GM23338 (cell line): ENCODE measurements around the gene GLB1L3.

Experiments
- CREB1 ChIP-seq: fragments of 250-450 bp; sonication (Bioruptor Pico); IDR thresholded peaks from 2 replicates; pipeline ENCODE4 v1.5.0; 2020; ENCODE audit warnings: low read depth, mild to moderate bottlenecking, moderate library complexity
- EZH2 ChIP-seq: fragments of 200-600 bp; sonication (generic); IDR thresholded peaks from one replicate; pipeline ENCODE4 v1.8.0; 2017; ENCODE audit warnings: antibody characterized with exemption, mild to moderate bottlenecking, low read depth; ENCODE audit not compliant: unreplicated experiment
- EZH2phosphoT487 ChIP-seq: fragments of 200-600 bp; sonication (generic); IDR thresholded peaks from one replicate; pipeline ENCODE4 v1.8.1; 2018; ENCODE audit warnings: antibody characterized with exemption; ENCODE audit not compliant: unreplicated experiment
- JUNB ChIP-seq: IDR thresholded peaks from one replicate; pipeline ENCODE4 v1.6.1; 2016; ENCODE audit warnings: antibody characterized with exemption; ENCODE audit not compliant: unreplicated experiment
- POLR2AphosphoS5 ChIP-seq: IDR thresholded peaks from 2 replicates; pipeline ENCODE4 v1.6.1; 2016; ENCODE audit warnings: antibody characterized with exemption, low read depth
- STAT1 ChIP-seq: IDR thresholded peaks from one replicate; pipeline ENCODE4 v1.6.1; 2016; ENCODE audit warnings: antibody characterized with exemption; ENCODE audit not compliant: unreplicated experiment
- ZNF331 ChIP-seq: fragments of 250-450 bp; sonication (Bioruptor Pico); IDR thresholded peaks from 2 replicates; pipeline ENCODE4 v1.5.0; 2020; ENCODE audit warnings: low read depth, mild to moderate bottlenecking, moderate library complexity
- TF ChIP-seq, protein P1 (sequence below), 2 experiments: fragments of 200-600 bp in 1 of 2; sonication (generic) in 1 of 2; conservative IDR thresholded peaks; 2 replicates each; pipeline versions ENCODE4 v1.5.1 to v1.6.1; 2016 to 2017; ENCODE audit warnings: antibody characterized with exemption in 2 of 2, low read depth in 2 of 2, mild to moderate bottlenecking in 2 of 2, moderate library complexity in 1 of 2
- TF ChIP-seq, protein P2 (sequence below): IDR thresholded peaks from one replicate; pipeline ENCODE4 v1.6.1; 2018; ENCODE audit warnings: antibody characterized with exemption; ENCODE audit not compliant: unreplicated experiment
- TF ChIP-seq, protein P3 (sequence below): IDR thresholded peaks from 2 replicates; pipeline ENCODE4 v1.6.1; 2016; ENCODE audit warnings: antibody characterized with exemption

DNA sequence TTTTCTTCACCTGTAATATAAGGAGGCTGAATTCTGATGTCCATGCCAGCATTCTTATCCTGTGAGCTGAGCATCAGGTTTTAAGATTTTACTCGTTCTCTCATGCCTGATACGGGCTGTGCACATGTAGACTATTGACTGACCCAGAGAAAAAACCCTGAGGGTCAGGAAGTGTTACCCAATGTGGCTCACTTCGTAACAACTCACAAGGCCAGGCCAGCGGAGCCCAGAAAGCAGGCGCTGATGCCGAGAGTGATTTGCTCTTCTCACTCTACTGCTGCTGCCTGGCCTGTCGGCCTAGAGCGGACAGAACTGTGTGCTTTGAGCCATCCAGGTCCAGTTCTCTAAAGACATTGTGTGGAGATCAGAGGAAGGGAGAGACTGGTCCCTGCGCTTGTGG, 33.8 kb upstream of the GLB1L3 start:
- TF ChIP-seq, protein P1, sequence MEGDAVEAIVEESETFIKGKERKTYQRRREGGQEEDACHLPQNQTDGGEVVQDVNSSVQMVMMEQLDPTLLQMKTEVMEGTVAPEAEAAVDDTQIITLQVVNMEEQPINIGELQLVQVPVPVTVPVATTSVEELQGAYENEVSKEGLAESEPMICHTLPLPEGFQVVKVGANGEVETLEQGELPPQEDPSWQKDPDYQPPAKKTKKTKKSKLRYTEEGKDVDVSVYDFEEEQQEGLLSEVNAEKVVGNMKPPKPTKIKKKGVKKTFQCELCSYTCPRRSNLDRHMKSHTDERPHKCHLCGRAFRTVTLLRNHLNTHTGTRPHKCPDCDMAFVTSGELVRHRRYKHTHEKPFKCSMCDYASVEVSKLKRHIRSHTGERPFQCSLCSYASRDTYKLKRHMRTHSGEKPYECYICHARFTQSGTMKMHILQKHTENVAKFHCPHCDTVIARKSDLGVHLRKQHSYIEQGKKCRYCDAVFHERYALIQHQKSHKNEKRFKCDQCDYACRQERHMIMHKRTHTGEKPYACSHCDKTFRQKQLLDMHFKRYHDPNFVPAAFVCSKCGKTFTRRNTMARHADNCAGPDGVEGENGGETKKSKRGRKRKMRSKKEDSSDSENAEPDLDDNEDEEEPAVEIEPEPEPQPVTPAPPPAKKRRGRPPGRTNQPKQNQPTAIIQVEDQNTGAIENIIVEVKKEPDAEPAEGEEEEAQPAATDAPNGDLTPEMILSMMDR (conservative IDR thresholded peaks at IDR 0.05; ENCODE audit: low read depth in 2 of 2) = no peak
- TF ChIP-seq POLR2AphosphoS5 (no peak), EZH2 (no peak), JUNB (no peak), ZNF331 (CRISPR knock-in tag) (no peak), STAT1 (no peak), CREB1 (CRISPR knock-in tag) (no peak), EZH2phosphoT487 (no peak)
- TF ChIP-seq, protein P2, sequence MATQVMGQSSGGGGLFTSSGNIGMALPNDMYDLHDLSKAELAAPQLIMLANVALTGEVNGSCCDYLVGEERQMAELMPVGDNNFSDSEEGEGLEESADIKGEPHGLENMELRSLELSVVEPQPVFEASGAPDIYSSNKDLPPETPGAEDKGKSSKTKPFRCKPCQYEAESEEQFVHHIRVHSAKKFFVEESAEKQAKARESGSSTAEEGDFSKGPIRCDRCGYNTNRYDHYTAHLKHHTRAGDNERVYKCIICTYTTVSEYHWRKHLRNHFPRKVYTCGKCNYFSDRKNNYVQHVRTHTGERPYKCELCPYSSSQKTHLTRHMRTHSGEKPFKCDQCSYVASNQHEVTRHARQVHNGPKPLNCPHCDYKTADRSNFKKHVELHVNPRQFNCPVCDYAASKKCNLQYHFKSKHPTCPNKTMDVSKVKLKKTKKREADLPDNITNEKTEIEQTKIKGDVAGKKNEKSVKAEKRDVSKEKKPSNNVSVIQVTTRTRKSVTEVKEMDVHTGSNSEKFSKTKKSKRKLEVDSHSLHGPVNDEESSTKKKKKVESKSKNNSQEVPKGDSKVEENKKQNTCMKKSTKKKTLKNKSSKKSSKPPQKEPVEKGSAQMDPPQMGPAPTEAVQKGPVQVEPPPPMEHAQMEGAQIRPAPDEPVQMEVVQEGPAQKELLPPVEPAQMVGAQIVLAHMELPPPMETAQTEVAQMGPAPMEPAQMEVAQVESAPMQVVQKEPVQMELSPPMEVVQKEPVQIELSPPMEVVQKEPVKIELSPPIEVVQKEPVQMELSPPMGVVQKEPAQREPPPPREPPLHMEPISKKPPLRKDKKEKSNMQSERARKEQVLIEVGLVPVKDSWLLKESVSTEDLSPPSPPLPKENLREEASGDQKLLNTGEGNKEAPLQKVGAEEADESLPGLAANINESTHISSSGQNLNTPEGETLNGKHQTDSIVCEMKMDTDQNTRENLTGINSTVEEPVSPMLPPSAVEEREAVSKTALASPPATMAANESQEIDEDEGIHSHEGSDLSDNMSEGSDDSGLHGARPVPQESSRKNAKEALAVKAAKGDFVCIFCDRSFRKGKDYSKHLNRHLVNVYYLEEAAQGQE = no peak
- TF ChIP-seq, protein P3, sequence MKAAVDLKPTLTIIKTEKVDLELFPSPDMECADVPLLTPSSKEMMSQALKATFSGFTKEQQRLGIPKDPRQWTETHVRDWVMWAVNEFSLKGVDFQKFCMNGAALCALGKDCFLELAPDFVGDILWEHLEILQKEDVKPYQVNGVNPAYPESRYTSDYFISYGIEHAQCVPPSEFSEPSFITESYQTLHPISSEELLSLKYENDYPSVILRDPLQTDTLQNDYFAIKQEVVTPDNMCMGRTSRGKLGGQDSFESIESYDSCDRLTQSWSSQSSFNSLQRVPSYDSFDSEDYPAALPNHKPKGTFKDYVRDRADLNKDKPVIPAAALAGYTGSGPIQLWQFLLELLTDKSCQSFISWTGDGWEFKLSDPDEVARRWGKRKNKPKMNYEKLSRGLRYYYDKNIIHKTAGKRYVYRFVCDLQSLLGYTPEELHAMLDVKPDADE = no peak
